SU-DHL-6 (cell line): ENCODE measurements around the gene LIN7B.
"Not testable (repeated sequence)": the region's sequence is repeated elsewhere in the genome, so short reads cannot be mapped to it uniquely, and the experiment has no call there.

Source experiments
- H2AFZ ChIP-seq: fragments of 200-600 bp; sonication (generic); 2 replicates; pipeline ENCODE4 v1.6.1; 2014; ENCODE audit warnings: low read depth, mild to moderate bottlenecking, moderate library complexity, mixed read lengths, antibody characterized with exemption, low read length; ENCODE audit not compliant: severe bottlenecking
- H3F3A ChIP-seq: fragments of 200-600 bp; shearing (Covaris generic); 2 replicates; pipeline ENCODE4 v1.6.0; 2016; ENCODE audit warnings: antibody characterized with exemption, mild to moderate bottlenecking; ENCODE audit not compliant: insufficient read depth
- H3K27ac ChIP-seq: fragments of 200-600 bp; sonication (generic); 2 replicates; pipeline ENCODE4 v1.5.1; 2016; ENCODE audit warnings: low read depth, mild to moderate bottlenecking, low read length, moderate library complexity, mixed read lengths
- H3K27me3 ChIP-seq: fragments of 200-600 bp; sonication (generic), shearing (Covaris generic); 2 replicates; pipeline ENCODE4 v1.6.0; 2014; ENCODE audit warnings: mild to moderate bottlenecking, low read length
- H3K36me3 ChIP-seq: fragments of 200-600 bp; sonication (generic); 2 replicates; pipeline ENCODE4 v1.6.1; 2014; ENCODE audit warnings: mild to moderate bottlenecking, low read length, mixed read lengths
- H3K4me2 ChIP-seq: fragments of 300-600, 200-600 bp; shearing (Covaris generic), sonication (generic); 2 replicates; pipeline ENCODE4 v1.6.0; 2014; ENCODE audit warnings: low read length, low read depth, mild to moderate bottlenecking; ENCODE audit not compliant: poor library complexity, severe bottlenecking
- H3K4me3 ChIP-seq: fragments of 200-600 bp; sonication (generic); 2 replicates; pipeline ENCODE4 v1.5.1; 2014; ENCODE audit warnings: antibody characterized with exemption, low read length, mild to moderate bottlenecking, mixed read lengths; ENCODE audit not compliant: insufficient read depth, poor library complexity, severe bottlenecking
- H3K79me2 ChIP-seq: fragments of 200-600 bp; sonication (generic); 2 replicates; pipeline ENCODE4 v1.6.1; 2014; ENCODE audit warnings: mild to moderate bottlenecking, low read length, moderate library complexity; ENCODE audit not compliant: insufficient read depth
- H3K9ac ChIP-seq: fragments of 200-600 bp; sonication (generic); 2 replicates; pipeline ENCODE4 v1.7.0; 2014; ENCODE audit warnings: mild to moderate bottlenecking, low read length
- H3K9me2 ChIP-seq: fragments of 200-600 bp; sonication (generic); replicated peaks from 2 replicates; pipeline ENCODE4 v1.6.1; 2014; ENCODE audit warnings: low read length; ENCODE audit not compliant: insufficient read depth
- H3K9me3 ChIP-seq: fragments of 200-600 bp; sonication (generic); 2 replicates; pipeline ENCODE4 v1.6.1; 2014; ENCODE audit warnings: low read length, mixed read lengths; ENCODE audit not compliant: insufficient read depth
- H4K20me1 ChIP-seq: fragments of 200-600 bp; sonication (generic); 2 replicates; pipeline ENCODE4 v1.6.1; 2014; ENCODE audit warnings: low read depth, mild to moderate bottlenecking, antibody characterized with exemption, low read length, moderate library complexity, mixed read lengths
- EZH2phosphoT487 ChIP-seq: fragments of 200-600 bp; sonication (generic), shearing (Covaris generic); conservative IDR thresholded peaks from 2 replicates; pipeline ENCODE4 v1.6.1; 2018; ENCODE audit warnings: mild to moderate bottlenecking, antibody characterized with exemption, low read length, moderate library complexity, mixed read lengths
- TF ChIP-seq, protein P1 (sequence below): fragments of 200-600 bp; sonication (generic); IDR thresholded peaks from one replicate; pipeline ENCODE4 v1.5.1; 2017; ENCODE audit warnings: antibody characterized with exemption, mild to moderate bottlenecking, low read length, moderate library complexity; ENCODE audit not compliant: insufficient read depth, poor library complexity, severe bottlenecking

The LIN7B gene

DNA sequence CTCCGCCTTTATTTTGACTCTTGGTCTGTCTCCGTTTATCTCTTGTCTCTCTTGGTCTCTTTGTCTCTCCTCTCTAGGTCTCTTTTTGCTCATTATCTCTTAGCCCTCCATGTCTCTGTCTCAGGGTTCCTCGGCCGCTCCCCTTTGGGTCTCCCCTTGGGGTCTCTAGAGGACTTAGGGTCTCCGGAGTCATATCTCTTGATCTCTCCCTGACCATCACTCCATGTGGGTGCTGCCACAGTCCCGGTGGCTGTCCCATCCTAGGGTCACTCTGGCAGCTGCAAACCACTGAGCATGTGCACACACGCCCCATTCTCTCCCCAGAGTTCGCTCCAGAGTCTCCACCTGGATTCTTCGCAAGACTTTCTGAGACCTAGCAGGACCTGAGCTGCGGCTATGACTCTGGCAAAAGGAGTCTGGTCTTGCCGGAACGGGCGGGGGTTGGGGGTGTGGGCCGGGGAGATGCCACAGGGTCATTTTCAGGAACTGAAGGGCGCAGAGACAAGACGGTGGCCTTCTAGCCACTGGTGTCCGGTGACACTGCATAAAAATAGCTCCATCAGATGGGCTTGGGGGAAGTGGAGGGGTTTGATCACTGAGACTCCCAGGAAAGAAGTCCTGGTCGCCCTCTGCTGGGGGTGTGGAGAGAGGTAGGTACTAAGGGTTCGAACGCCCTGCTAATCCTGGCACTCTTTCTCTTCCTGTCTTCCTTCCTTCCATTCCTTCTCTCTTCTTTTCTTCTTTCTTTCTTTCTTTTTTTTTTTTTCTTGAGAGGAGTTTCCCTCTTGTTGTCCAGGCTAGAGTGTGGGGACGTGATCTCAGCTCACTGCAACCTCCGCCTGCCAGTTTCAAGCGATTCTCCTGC, 40.4 kb upstream of the LIN7B start:
- Histone ChIP-seq H3K4me3 (no peak overlapping the region), H3K9me3 (no peaks in the 10 kb centered on the region), H3K4me2 (no peak overlapping the region), H3K36me3 (no peaks in the 10 kb centered on the region), H3K79me2 (no peaks in the 10 kb centered on the region), H3K9ac (no peak overlapping the region), H3F3A (no peaks in the 10 kb centered on the region), H3K27me3 (no peaks in the 10 kb centered on the region), H3K27ac (no peak overlapping the region), H2AFZ (no peak overlapping the region), H4K20me1 (no peaks in the 10 kb centered on the region), H3K9me2 (no peaks in the 10 kb centered on the region)
- TF ChIP-seq, protein P1, sequence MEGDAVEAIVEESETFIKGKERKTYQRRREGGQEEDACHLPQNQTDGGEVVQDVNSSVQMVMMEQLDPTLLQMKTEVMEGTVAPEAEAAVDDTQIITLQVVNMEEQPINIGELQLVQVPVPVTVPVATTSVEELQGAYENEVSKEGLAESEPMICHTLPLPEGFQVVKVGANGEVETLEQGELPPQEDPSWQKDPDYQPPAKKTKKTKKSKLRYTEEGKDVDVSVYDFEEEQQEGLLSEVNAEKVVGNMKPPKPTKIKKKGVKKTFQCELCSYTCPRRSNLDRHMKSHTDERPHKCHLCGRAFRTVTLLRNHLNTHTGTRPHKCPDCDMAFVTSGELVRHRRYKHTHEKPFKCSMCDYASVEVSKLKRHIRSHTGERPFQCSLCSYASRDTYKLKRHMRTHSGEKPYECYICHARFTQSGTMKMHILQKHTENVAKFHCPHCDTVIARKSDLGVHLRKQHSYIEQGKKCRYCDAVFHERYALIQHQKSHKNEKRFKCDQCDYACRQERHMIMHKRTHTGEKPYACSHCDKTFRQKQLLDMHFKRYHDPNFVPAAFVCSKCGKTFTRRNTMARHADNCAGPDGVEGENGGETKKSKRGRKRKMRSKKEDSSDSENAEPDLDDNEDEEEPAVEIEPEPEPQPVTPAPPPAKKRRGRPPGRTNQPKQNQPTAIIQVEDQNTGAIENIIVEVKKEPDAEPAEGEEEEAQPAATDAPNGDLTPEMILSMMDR, result no peak
- no peak for TF ChIP-seq EZH2phosphoT487

DNA sequence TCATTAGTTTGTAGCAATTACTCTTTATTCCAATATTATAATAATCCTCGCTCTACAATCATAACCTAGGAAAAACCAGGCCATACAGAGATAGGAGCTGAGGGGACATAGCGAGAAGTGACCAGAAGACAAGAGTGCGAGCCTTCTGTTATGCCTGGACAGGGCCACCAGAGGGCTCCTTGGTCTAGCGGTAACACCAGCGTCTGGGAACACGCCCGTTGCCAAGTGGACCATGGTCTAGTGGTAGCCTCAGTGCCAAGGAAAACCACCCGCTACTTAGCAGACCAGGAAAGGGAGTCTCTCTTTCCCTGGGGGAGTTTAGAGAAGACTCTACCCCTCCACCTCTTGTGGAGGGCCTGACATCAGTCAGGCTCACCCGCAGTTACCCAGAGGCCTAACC, 39.3 kb upstream of the LIN7B start:
- H3K36me3 ChIP-seq, H2AFZ ChIP-seq, H3K4me3 ChIP-seq, H3K27me3 ChIP-seq, H3K9me3 ChIP-seq, H3K4me2 ChIP-seq, H3K27ac ChIP-seq, H3K9me2 ChIP-seq, H4K20me1 ChIP-seq, H3K9ac ChIP-seq, H3K79me2 ChIP-seq, H3F3A ChIP-seq: not testable (repeated sequence)

DNA sequence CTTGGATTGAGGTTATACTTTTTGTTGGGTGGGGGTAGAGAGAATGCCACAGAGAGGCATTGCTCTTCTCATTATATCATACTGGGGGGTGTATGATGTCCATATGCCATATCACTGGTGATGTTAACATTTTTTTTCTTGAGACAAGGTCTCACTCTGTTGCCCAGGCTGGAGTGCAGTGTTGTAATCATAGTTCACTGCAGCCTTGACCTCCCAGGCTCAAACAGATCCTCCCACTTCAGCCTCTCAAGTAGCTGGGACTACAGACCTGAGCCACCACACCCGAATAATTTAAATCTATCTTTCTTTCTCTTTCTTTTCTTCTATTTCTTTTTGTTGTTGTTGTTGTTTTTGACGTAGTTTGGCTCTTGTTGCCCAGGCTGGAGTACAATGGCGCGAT, 33.8 kb upstream of the LIN7B start:
- no peaks in the 10 kb centered on the region for H3K36me3 ChIP-seq
- no peak overlapping the region for H2AFZ ChIP-seq
- peaks cover 1% of the 10 kb centered on the region for H3K79me2 ChIP-seq
- H3K4me2 ChIP-seq, result no peak overlapping the region
- no peak overlapping the region for H3K9ac ChIP-seq
- H3K9me3 ChIP-seq, result no peaks in the 10 kb centered on the region
- no peak overlapping the region for H3K27ac ChIP-seq
- no peaks in the 10 kb centered on the region for H4K20me1 ChIP-seq
- no peak overlapping the region for H3K4me3 ChIP-seq
- H3K27me3 ChIP-seq, result no peaks in the 10 kb centered on the region
- no peaks in the 10 kb centered on the region for H3K9me2 ChIP-seq
- no peaks in the 10 kb centered on the region for H3F3A ChIP-seq
- TF ChIP-seq EZH2phosphoT487, result no peak
- TF ChIP-seq, protein P1, result no peak

DNA sequence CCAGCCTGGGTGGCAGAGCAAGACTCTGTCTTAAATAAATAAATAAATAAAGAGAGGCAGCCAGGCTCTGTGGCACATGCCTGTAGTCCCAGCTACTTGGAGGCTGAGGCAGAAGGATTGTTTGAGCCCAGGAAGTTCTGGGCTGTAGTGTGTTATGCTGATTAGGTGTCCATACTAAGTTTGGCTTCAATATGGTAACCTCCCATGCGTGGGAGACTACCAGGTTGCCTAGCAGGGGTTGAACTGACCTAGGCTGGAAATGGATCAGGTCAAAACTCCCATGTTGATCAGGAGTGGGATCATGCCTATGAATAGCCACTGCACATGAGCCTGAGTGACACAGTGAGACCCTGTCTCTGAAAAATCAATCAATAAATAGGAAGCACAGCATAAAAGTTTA, 32.9 kb upstream of the LIN7B start:
- Histone ChIP-seq H3K4me3 (no peak overlapping the region), H3K9ac (no peak overlapping the region), H3K9me3 (no peaks in the 10 kb centered on the region), H3K36me3 (peaks cover 3% of the 10 kb centered on the region; the same call in 1 of the 2 replicates), H4K20me1 (peaks cover 5% of the 10 kb centered on the region), H3K27ac (no peak overlapping the region), H3K79me2 (peaks cover 10% of the 10 kb centered on the region), H3F3A (no peaks in the 10 kb centered on the region), H2AFZ (no peak overlapping the region), H3K4me2 (no peak overlapping the region), H3K9me2 (no peaks in the 10 kb centered on the region), H3K27me3 (no peaks in the 10 kb centered on the region)
- TF ChIP-seq, protein P1, result no peak
- no peak for TF ChIP-seq EZH2phosphoT487
